Measurements from ENCODE around the gene MYO1D. TPM values are rescaled to one million over a fixed set of nuclear protein-coding genes. Genes with fewer than 3 reads are reported as not detected.

MYO1D gene
- total and polyA plus RNA-seq, 2 of the 13 experiments (the other 11 are each of a cell fraction or from before 2014, with no cell fraction given), result 13.2 to 17.3 TPM

DNA sequence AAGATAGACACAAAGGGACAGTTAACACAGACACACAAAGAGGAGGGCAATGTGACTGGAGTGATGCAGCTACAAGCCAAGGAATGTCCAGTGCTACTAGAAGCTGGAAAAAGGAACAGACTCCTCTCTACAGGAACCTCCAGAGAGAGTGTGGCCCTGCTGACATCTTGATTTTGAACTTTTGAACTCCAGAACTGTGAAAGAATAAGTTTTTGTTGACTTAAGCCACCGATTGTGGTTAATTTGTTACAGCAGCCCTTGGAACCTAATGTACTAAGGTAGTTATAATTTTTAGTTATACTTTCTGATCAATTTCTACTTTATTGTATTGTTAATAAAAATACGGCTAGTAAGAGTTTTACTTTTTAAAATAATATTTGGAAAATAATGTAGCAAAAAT, 129.1 kb downstream of the MYO1D start (continued):
- TF ChIP-seq, protein P1, sequence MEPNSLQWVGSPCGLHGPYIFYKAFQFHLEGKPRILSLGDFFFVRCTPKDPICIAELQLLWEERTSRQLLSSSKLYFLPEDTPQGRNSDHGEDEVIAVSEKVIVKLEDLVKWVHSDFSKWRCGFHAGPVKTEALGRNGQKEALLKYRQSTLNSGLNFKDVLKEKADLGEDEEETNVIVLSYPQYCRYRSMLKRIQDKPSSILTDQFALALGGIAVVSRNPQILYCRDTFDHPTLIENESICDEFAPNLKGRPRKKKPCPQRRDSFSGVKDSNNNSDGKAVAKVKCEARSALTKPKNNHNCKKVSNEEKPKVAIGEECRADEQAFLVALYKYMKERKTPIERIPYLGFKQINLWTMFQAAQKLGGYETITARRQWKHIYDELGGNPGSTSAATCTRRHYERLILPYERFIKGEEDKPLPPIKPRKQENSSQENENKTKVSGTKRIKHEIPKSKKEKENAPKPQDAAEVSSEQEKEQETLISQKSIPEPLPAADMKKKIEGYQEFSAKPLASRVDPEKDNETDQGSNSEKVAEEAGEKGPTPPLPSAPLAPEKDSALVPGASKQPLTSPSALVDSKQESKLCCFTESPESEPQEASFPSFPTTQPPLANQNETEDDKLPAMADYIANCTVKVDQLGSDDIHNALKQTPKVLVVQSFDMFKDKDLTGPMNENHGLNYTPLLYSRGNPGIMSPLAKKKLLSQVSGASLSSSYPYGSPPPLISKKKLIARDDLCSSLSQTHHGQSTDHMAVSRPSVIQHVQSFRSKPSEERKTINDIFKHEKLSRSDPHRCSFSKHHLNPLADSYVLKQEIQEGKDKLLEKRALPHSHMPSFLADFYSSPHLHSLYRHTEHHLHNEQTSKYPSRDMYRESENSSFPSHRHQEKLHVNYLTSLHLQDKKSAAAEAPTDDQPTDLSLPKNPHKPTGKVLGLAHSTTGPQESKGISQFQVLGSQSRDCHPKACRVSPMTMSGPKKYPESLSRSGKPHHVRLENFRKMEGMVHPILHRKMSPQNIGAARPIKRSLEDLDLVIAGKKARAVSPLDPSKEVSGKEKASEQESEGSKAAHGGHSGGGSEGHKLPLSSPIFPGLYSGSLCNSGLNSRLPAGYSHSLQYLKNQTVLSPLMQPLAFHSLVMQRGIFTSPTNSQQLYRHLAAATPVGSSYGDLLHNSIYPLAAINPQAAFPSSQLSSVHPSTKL (CRISPR knock-in tag; IDR thresholded peaks at IDR 0.05), result 0 out of 2 replicates have a peak, but pooled peaks have one; percentile 19
- TF ChIP-seq GATAD2A (CRISPR knock-in tag; IDR thresholded peaks at IDR 0.05) (peak; percentile 30; the same call in 1 of the 2 replicates), MED13 (CRISPR knock-in tag; IDR thresholded peaks at IDR 0.05) (no peak), FOXA1 (IDR thresholded peaks at IDR 0.05) (no peak), FOXA1 (CRISPR knock-in tag; IDR thresholded peaks at IDR 0.05) (0 out of 2 replicates have a peak, but pooled peaks have one; percentile 5), SOX13 (IDR thresholded peaks at IDR 0.05) (no peak), SOX13 (CRISPR knock-in tag; conservative IDR thresholded peaks at IDR 0.05 in 1 of 2, IDR thresholded peaks at IDR 0.05 in 1 of 2) (peak in 1 of 2 experiments; percentile 23; a peak in 1 of 4 replicates), ZNF552 (CRISPR knock-in tag; IDR thresholded peaks at IDR 0.05; ENCODE audit: borderline replicate concordance) (no peak), GFI1 (CRISPR knock-in tag; IDR thresholded peaks at IDR 0.05; ENCODE audit: borderline replicate concordance) (peak; percentile 30; the same call in 1 of the 2 replicates), ZNF337 (CRISPR knock-in tag; IDR thresholded peaks at IDR 0.05; ENCODE audit: borderline replicate concordance, low read depth) (no peak), SOX6 (IDR thresholded peaks at IDR 0.05) (no peak), SOX6 (CRISPR knock-in tag; IDR thresholded peaks at IDR 0.05) (peak; percentile 31; the same call in 1 of the 2 replicates), AGO2 (optimal IDR thresholded peaks at IDR 0.05; ENCODE audit: low read depth, low read length) (no peak), HNF4A (CRISPR knock-in tag; IDR thresholded peaks at IDR 0.05) (peak; percentile 67), ZNF12 (CRISPR knock-in tag; IDR thresholded peaks at IDR 0.05) (peak; percentile 97), MAF1 (CRISPR knock-in tag; IDR thresholded peaks at IDR 0.05; ENCODE audit: borderline replicate concordance) (no peak)
- TF ChIP-seq, protein P2, sequence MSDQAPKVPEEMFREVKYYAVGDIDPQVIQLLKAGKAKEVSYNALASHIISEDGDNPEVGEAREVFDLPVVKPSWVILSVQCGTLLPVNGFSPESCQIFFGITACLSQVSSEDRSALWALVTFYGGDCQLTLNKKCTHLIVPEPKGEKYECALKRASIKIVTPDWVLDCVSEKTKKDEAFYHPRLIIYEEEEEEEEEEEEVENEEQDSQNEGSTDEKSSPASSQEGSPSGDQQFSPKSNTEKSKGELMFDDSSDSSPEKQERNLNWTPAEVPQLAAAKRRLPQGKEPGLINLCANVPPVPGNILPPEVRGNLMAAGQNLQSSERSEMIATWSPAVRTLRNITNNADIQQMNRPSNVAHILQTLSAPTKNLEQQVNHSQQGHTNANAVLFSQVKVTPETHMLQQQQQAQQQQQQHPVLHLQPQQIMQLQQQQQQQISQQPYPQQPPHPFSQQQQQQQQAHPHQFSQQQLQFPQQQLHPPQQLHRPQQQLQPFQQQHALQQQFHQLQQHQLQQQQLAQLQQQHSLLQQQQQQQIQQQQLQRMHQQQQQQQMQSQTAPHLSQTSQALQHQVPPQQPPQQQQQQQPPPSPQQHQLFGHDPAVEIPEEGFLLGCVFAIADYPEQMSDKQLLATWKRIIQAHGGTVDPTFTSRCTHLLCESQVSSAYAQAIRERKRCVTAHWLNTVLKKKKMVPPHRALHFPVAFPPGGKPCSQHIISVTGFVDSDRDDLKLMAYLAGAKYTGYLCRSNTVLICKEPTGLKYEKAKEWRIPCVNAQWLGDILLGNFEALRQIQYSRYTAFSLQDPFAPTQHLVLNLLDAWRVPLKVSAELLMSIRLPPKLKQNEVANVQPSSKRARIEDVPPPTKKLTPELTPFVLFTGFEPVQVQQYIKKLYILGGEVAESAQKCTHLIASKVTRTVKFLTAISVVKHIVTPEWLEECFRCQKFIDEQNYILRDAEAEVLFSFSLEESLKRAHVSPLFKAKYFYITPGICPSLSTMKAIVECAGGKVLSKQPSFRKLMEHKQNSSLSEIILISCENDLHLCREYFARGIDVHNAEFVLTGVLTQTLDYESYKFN (CRISPR knock-in tag; conservative IDR thresholded peaks at IDR 0.05), result peak; percentile 30; the same call in 1 of the 2 replicates
- TF ChIP-seq, protein P3, sequence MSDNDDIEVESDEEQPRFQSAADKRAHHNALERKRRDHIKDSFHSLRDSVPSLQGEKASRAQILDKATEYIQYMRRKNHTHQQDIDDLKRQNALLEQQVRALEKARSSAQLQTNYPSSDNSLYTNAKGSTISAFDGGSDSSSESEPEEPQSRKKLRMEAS (IDR thresholded peaks at IDR 0.05), result no peak
- TF ChIP-seq, protein P4, sequence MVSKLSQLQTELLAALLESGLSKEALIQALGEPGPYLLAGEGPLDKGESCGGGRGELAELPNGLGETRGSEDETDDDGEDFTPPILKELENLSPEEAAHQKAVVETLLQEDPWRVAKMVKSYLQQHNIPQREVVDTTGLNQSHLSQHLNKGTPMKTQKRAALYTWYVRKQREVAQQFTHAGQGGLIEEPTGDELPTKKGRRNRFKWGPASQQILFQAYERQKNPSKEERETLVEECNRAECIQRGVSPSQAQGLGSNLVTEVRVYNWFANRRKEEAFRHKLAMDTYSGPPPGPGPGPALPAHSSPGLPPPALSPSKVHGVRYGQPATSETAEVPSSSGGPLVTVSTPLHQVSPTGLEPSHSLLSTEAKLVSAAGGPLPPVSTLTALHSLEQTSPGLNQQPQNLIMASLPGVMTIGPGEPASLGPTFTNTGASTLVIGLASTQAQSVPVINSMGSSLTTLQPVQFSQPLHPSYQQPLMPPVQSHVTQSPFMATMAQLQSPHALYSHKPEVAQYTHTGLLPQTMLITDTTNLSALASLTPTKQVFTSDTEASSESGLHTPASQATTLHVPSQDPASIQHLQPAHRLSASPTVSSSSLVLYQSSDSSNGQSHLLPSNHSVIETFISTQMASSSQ (IDR thresholded peaks at IDR 0.05; ENCODE audit: low read depth), result peak; percentile 40; the same call in 1 of the 2 replicates
- TF ChIP-seq, protein P4 (CRISPR knock-in tag; IDR thresholded peaks at IDR 0.05; ENCODE audit: borderline replicate concordance), result no peak

Measured in HepG2 (cell line).